ENCODE results near the gene CASZ1.

GRCh38 chr1:10591010-10591409, 205.4 kb downstream of the CASZ1 start:
- TF ChIP-seq CTCF (IDR thresholded peaks at IDR 0.05) (no peak), POLR2A (IDR thresholded peaks at IDR 0.05) (no peak)

Measured in thyroid gland (tissue), 4 donors.